GM18867 (cell line): ENCODE data around the gene TESK1.

Source experiments
- ATAC-seq: cut with Tn5 transposase; IDR thresholded peaks from one replicate; pipeline ENCODE4 v1.9.1; 2021; ENCODE audit warnings: mild to moderate bottlenecking, moderate library complexity; ENCODE audit not compliant: unreplicated experiment

The TESK1 gene, protein sequence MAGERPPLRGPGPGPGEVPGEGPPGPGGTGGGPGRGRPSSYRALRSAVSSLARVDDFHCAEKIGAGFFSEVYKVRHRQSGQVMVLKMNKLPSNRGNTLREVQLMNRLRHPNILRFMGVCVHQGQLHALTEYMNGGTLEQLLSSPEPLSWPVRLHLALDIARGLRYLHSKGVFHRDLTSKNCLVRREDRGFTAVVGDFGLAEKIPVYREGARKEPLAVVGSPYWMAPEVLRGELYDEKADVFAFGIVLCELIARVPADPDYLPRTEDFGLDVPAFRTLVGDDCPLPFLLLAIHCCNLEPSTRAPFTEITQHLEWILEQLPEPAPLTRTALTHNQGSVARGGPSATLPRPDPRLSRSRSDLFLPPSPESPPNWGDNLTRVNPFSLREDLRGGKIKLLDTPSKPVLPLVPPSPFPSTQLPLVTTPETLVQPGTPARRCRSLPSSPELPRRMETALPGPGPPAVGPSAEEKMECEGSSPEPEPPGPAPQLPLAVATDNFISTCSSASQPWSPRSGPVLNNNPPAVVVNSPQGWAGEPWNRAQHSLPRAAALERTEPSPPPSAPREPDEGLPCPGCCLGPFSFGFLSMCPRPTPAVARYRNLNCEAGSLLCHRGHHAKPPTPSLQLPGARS

DNA sequence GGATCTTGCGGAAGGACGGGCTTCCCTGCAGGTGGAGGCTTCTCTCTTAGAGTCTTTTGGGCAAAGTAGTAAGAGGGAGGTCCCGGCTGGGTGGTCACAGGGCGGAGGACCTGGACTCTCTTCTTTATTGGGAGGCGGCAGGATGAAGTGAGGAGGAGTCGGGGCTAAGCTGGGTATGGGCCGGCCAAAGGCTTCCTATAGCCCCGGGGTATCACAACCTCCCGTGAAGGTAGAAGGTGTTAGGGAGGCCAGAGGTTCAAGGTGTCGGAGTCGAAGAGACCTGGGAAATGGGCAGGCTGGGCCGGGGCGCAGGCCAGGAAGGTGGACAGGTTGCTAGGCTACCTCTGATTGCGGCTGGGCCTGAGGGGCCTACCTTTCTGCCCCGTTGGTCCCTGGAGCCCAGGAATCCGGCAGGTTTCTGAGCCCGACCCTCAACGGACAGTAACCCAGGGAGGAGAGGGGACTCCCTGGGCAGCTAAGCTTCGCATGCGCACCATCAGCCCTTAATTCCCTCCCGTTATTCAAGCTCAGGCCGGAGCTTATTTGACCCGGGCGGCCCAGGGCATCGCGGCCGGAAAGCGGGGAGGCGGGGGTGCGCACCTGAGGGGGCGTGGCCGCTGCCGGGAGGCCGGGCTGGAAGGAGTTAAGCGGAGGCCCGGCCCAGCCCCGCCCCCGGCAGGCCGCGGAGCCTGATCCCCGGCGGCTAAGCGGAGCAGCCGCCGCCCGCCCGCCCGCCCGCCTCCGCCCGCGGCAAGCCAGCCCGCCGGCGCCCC is at the start of gene TESK1:
TSS of gene TESK1 (plus strand) at position 685 of the 773 bp plus-strand sequence. CDS start 358 bp downstream, outside the sequence.
- peak; percentile 46 for ATAC-seq

DNA sequence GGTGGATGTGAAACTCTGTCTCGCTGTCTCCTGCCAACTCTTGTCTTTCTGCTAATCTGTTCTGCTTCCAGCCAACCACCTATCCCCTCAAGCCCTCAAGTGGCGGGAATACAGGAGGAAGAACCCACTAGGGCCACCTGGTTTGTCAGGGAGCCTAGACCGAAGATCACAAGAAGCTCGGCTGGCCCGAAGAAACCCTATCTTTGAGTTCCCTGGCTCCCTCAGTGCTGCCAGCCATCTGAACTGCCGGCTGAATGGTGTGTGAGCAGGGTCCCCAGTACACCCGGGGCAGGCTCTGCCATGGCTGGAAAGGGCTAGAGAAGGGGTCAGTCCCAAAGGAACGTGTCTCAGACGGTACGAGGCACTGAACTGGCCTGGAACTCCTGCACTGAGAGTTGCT is 49.2 kb upstream of the TESK1 start:
- ATAC-seq: no peak

DNA sequence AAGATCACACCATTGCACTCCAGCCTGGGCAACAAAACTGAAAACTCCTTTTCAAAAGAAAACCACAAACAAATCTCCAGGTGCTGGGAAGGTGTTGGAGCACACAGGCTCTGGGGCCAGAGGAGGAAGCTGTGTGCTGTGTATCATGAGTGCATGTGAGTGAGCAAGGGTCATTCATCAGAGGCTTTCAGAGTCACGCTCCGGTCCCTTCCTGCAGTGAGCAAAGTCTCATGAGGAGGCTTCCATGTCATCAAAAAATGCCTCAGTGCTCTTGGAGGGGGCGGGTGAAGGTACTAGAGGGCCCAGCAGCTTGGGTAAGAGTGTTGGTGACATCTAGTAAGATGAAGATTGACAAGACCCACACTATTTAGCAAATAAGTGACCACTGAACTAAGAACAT is 48.3 kb upstream of the TESK1 start:
- ATAC-seq: no peak

DNA sequence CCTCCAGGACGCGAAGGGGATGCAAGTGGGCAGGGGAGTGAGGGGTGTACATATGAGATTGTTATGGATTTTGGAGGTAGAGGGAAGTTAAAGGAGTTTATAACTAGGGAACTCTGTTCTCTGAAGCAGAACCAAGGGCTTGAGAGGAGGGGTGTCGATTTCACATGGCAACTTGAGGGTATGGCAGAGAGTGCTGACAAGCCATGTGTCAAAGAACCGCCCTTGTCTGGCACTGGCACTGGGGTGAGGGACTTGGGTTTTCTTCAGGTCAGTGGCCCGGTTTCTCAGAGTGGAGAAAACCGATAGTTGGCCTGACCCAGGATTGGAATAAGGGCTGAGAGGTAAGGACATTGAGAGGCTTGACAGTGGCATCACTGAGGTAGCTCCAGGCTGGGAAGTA is 47.7 kb upstream of the TESK1 start:
- ATAC-seq: no peak

DNA sequence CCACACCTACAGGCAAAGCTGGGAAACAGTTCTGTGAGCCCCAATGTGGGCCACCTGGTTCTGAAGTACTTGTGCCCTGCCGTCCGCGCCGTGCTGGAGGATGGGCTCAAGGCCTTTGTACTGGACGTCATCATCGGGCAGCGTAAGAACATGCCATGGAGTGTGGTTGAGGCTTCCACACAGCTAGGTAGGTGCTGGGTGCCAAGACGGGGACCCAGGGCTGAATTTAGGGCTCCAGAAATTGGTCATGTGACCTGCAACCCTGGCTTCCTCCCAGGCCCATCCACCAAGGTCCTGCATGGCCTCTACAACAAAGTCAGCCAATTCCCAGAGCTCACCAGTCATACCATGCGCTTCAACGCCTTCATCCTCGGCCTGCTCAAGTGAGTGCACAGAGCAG is 46.9 kb upstream of the TESK1 start:
- ATAC-seq: no peak

DNA sequence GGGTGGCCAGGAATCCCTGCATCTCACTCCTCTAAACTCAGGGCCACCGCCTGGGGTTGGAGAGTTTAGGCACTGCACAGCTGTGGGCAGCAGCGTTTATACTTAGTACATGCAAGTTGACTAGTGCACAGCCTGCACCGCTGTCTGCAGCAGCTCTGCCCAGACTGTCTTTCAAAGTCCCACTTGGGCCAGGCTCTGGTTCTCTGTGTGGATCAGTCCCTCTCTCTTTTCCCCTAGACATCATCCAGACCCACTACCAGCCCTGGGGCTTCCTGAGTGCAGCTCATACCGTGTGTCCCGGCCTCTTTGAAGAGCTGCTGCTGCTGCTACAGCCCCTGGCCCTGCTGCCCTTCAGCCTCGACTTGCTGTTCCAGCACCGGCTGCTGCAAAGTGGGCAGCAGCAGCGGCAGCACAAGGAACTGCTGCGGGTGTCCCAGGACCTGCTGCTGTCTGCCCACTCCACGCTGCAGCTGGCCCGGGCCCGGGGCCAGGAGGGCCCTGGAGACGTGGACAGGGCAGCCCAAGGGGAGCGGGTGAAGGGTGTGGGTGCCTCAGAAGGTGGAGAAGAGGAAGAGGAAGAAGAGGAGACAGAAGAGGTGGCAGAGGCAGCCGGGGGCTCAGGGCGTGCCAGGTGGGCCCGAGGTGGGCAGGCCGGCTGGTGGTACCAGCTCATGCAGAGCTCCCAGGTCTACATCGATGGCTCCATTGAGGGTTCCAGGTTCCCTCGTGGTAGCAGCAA is 45.1 kb upstream of the TESK1 start:
- ATAC-seq: no peak

DNA sequence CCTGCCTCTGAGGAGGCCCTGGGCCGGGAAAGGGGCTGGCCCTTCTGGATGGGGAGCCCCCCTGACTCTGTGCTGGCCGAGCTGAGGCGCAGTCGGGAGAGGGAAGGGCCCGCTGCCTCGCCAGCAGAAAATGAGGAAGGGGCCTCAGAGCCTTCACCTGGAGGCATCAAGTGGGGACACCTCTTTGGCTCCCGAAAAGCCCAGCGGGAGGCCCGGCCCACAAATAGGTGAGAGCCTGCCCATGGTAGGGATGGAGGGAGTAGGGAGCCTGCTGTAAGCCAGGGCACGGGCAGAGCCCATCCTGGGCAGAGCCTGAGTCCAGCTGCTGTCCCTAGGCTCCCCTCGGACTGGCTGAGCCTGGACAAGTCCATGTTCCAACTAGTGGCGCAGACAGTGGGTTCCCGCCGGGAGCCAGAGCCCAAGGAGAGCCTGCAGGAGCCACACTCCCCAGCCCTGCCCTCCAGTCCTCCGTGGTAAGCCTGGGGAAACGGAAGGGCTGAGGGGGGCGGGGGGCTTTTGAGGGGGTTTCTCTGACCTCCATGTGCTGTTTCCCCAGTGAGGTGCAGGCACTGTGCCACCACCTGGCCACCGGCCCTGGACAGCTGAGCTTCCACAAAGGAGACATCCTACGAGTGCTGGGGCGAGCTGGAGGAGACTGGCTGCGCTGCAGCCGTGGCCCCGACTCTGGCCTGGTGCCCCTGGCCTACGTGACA is 44.3 kb upstream of the TESK1 start:
- no peak for ATAC-seq

DNA sequence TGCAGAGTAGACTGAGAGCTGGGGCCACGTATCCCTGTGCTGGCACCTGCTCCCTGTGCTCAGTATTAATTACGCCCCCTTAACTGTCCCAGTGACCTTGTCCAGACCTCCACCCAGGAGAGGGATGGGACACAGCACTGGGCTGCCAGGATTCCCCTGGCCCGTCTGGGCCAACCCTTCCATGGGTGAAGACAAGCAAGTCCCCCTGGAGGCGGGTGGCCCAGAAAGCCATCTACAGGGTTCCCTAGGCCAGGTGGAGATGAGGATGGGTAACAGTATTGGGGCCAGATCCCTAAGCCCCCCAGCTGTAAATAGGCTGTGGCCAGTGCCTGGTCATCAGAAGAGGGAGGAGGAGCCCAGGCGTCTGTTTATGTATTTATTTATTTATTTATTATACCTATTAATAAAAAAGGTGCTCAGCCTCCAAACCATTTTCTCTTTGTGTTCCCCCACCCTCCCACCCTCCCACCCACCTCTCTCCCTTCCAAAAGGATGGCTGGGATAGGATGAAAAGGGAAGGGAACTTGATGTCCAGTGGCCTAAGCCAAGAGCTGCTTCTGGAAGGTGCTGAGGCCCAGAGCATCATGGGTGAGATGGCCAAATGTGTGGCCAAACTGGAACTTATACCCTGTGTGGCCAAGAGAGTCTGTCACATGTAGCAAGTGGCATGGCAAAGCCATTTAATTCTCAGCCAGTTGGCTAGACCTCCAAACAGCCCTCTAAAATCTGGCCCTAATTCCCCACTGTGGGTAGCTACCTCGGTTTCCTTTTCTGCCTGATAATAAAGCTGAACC is 43.4 kb upstream of the TESK1 start:
- ATAC-seq: no peak

DNA sequence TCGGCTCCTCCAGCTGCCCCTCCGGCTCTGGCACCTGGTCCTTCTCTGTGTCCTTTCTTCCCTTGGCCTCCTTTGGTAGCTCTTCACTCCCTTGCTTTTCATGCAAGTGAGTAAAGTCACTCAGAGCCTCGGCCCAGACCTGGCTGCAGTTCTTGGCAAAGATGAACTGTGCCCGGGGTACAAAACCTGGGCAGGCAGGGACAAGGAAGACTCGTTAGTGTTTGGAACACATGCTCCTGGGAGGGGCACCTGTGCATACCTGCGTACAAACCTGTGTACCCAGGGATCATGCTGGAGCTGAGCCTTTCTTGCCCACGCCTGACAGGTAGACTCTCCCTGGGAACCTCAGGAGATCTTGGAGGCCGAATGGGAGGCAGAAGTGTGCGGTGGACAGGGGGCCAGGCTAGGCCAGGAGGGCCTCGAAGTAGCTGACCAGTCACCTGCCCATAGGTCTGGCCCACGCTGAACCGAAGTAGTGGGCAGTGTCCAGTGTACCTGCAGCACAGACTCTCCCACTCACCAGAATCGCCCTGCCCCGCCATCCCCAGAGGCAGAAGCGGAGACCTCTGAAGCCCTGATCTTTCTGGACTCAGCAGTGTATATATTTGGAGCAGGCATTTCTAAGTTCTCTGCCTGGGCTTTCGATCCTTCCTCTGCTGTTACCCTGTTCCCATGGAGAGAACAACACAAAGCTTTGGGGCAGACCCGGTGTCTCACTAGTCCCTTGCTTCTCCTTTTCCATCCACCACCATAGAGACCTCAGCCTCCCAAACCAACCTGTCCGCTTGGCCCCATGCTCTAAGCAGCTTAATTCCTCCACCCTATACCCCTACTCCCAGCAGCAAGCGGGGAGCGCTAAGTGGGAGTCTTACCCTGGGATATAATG is 41.9 kb upstream of the TESK1 start:
- no peak for ATAC-seq

DNA sequence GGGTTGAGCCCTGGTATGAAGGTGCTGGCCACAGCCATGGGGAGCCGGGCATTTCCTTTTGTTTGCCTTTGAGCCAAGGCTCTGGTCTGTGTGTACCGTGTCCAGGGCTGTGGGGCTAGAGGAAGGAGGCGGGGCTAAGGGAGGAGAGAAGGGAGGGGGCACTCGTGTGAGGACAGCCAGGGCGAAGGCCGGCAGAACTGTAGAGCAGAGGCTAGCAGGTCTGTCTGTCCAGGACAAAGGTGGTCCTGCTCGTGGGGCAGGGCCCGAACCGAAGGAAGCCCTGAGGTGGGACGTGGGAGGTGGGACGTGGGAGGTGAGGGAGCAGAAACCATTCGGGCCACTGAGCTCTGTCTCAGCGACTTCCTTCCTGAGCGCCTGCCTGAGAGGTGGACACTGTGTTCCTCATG is 41.3 kb upstream of the TESK1 start:
- ATAC-seq: no peak

DNA sequence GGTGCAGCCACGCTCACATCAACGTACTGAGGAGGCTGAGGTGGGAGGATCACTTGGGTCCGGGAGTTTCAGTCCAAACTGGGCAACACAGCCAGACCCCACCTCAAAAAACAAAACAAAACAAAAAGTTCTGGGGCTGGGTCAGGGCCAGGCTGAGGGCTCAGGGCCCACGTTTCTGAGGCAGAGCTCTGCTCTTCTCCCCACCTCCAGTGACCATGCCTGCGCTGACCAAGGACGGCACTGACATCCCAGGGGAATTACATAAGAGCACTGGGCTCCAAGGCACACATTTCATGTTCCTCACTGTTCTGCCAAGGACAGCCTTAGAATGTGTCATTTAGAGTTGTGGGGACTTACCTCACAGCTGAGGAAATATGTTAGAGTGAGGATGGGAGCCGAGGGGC is 40.4 kb upstream of the TESK1 start:
- no peak for ATAC-seq

DNA sequence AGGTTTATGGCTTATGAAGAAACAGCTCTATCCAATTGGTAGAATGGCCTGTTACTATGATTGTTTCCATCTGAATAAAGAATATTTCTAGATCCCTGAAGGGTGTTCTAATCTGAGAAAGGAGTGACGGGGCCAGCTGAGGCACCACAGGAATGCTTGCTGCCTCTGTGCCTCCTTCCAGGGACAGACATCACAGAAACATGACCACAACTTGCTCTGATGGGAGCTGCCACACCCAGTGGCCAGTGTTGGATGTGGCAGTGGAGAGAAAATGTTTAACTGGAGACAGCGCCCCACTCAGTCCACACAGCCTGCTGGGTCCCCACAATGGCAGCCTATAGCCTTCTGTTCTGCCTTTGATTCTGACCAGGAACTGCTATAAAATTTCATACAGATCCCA is 38.6 kb upstream of the TESK1 start:
- ATAC-seq: no peak

DNA sequence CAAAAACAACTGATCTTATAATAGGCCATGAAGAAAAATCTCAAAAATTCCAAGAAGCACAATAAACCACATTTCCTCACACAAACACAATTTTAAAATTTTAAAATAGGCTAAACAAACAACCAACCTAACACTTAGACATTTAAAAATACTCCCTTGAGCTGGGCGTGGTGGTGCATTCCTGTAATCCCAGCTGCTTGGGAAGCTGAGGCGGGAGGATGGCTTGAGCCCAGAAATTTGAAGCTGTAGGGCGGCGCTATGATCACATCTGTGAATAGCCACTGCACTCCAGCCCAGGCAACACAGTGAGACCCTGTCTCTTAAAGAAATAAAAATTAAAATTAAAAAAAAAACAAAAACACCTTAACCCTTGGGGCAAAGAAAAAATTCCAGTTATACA is 36.9 kb upstream of the TESK1 start:
- ATAC-seq: no peak

DNA sequence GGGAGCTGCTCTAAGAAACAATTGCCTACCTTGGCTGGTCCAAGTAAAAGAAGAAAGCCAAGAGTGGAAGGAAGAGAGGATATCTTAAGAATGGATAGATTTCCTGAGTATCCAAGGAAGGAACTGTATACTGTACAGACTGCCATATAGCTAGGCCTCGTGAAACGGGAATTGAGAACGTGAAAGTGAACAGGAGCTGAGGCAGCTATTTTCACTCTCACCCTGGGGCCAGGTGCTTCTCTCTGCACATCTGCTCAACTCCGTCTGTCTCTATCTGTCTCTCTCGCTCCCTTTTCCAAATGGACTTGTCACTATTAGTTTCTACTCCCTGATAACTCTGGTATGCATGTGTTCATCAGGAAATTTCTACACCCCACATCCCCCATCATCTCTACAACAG is 35.9 kb upstream of the TESK1 start:
- ATAC-seq: peak; percentile 64

DNA sequence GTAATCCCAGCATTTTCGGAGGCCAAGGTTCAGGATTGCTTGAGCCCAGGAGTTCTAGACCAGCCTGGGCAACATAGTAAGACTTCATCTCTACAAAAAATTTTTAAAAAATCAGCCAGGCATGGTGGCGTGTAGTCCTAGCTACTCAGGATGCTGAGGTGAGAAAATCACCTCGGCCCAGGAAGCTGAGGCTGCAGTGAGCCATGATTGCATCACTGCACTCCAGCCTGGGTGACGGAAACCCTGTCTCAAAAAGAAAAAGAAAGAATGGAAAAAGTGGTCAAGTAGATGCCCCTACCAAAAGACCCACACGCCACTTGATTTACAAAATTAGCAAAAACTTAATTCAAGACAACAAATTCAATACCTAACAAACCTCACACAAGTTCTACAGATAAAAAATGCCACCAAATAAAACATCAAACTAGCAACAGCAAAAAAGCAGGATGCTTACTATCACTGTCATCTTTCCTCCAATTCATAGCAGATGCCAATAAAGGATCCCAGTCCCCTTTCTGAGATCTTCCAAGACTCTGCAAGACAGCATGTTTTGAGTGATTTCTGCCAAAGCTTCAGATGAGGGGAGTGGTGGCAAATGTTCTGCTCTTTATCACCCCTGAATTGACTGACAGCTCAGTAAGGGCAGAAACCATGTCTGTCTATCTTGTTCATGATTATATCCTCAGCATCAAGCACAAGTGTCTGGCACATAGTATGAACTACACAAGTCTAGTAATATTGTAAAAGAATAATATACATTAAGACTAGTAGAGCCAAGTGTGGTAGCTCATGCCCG is 34.2 kb upstream of the TESK1 start:
- ATAC-seq: peak; percentile 48

DNA sequence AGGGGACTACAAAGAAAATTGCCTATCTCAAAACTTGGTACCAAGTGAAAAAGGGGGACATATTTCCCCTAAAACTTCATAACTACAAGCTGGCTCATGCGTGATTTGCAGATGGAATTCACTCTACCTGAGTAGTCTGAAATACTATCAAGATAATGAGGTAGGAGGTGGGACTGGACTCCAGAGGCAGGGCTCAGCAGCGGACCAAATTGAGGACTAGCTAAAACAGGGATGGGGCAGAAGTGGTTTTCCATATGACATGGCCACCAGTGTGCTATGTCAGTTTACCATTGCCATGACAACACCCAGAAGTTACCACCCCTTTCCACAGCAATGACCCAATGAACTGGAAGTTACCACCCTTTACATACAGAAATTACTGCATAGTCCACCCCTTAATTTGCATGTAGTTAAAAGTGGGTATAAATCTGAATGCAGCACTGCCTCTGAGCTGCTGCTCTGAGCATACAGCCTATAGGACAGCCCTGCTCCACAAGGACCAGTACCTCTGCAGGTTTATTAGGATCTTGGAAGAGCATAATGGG is 30.4 kb upstream of the TESK1 start:
- ATAC-seq: no peak

DNA sequence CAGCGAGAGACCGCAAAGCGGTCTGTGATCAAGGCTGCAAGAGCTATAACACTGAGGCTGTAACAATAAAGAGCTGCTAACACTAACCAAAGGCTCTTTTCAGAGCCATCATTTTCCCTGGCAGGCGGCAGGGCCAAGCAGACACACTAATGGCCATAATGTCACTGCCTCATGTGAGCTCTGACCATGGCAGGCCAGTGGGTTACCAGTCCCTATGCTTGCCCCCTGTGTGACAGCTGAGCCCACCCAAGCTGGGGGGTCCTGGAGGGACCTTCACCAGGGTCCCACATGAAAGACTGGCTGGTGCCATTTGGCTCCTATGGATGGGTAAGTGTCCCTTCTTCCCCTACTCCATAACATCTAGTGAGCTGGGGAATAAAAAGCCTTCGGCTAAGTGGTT is 29.6 kb upstream of the TESK1 start:
- no peak for ATAC-seq

DNA sequence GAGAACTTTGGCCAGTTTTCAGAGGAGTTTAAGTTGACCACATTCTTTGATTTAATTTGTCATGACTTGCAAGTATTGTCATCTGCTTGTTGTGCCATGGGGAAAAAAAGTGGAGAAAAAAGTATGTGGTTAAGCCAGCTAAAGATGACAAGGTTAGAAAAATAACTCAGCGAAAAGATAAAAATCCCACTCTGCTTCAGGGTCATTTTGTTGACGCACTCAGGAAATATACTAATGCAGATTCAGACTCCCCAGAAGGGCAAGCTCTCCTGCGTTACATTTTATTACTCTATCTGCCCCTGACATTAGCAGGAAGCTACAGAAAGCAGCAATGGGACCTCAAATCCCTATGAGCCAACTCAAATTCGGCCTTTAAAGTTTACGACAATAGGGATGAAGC is 27.6 kb upstream of the TESK1 start:
- no peak for ATAC-seq
